HG03159 (cell line): ENCODE data around the gene KAT7.
"Not testable (repeated sequence)": the region's sequence is repeated elsewhere in the genome, so short reads cannot be mapped to it uniquely, and the experiment has no call there.

Experiments used
- ATAC-seq: cut with Tn5 transposase; IDR thresholded peaks from one replicate; pipeline ENCODE4 v1.9.1; 2021; ENCODE audit warnings: mild to moderate bottlenecking, moderate library complexity; ENCODE audit not compliant: unreplicated experiment

Gene KAT7

DNA sequence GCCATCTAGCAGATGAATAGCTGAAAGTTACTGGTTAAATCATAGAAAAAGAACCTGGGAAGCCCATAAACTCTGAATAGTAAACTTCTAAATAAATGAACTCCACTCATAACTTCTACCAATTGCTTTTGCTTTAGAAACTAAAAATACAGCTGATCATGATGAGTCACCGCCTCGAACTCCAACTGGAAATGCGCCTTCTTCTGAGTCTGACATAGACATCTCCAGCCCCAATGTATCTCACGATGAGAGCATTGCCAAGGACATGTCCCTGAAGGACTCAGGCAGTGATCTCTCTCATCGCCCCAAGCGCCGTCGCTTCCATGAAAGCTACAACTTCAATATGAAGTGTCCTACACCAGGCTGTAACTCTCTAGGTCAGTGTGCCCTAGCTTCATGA, 9.7 kb downstream of the KAT7 start:
- no peak for ATAC-seq

DNA sequence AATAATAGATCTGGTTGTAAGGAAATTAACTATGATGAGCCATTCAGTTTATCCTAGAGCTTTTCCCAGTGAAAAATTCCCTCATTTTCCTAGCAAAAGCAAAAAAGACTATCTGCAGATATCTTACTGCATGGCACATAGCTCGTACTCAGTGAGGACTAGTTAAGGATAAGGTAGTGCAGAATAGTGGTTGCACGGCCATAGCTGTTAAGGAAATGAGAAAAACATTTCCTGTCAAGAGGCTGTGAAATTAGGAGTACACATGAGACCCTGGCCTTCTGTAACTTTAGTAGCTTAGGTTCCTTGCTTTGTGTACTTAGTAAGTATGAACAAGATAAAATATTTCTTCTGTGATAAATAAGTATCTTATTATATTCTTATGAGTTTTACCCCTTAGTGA, 10.3 kb downstream of the KAT7 start:
- no peak for ATAC-seq

DNA sequence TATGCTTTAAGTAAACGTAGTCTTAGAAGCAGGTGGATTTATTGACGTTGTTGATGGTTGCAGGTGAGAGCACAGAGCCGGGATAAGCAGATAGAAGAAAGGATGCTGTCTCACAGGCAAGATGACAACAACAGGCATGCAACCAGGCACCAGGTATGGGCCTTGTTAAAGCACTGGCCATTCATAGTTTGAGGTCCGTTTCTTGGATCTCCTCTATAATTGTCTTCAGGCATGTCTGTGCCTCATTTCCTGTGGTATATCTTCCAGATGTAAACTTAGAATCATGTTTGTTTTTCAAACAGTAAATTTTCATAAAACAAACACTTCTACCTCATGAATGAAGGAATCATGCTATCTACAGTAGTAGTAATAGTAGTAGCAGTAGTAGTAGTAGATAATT, 20.6 kb downstream of the KAT7 start:
- ATAC-seq = no peak

DNA sequence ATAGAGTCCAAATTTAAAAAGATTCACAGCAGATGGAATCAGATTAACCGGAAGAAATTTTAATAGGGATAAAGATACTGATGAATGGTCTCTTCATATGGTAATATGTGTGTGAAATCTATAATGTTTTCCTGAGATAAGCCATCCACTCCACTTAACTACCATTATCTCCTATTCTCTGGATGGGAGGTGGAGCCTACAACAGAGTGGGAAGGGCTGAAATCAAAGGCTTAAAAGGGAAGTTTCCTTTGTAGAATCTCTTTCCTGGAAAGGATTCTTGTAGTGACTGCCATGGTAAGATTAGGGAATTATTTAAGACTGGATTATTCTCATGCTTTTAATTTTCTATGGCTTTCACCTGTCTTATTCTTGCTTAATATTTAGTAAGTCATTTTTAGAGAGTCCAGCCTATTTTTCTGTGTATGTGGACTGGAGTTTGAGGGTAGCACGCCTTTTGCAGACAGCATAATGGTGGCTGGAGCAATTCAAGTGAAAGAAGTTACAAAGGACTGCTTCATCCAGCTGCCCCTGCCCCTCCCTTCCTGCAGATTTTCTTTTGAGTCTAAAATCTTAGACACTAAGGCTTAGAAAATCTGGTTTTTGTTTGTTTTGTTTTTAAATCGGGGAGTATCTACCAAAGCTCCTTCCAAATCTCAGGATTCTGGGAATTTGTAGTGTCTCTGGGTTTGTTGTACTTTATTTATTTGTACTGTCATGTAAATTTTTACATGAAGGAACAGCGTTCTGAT, 26.5 kb downstream of the KAT7 start:
- ATAC-seq = no peak

- no peak for ATAC-seq
Observed at GRCh38 chr17:49815761-49816281, 27.3 kb downstream of the KAT7 start.

- no peak for ATAC-seq
Observed at GRCh38 chr17:49817993-49818392, 29.5 kb downstream of the KAT7 start.

DNA sequence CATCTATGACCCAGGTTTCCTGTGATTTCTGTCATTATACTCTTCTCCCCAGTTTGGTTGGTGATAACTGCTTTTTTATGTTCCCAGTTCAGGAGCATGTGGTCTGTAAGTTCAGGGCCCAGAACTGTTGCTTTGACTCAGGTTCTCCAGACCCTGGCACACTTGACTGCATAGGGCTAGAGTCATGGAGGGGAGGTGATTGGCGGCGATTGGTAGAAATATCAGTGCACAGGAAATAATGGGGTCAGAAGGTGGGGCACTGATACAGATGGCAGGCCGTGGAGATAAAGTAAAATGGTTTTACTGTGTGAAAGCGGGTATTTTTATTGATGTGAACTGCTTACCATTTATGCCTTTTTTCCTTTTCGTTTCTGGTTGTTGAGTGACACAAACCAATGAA, 30.7 kb downstream of the KAT7 start:
- no peak for ATAC-seq

DNA sequence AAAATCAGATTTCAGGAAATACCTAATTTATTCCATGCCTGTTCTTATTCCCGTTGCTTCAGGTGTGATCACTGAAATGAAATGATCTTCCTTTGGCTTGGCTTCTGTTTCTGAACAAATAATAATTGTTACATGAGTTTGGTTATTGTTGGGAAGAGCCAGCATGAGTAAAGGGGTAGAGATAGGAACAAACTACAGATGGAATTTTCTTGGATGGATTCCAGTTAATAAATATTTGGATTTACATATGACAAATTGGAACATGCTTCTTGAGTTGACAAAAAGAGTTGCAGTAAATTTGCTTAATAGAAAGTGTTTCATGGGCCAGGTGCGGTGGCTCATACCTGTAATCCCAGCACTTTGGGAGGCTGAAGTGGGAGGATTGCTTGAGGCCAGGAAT, 31.2 kb downstream of the KAT7 start:
- ATAC-seq = no peak

DNA sequence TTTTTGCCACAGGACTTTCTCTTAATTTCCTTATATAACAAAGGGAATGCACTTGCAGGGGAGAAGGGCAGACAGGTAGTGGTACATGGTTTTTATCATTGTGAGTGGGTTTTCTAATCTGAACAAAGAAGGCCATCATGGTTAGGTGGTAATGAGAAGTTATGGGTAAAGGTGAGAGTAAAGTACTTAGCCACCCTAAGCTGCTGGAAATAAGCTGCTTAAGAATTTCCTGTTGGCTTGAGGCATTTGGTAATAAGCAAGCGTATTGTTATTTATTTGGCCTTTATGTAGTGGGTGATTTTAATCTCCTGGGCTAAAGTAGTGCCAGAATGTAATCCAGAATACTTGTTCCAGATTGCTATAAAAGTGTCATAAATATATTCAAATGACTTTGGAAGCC, 32.3 kb downstream of the KAT7 start:
- ATAC-seq = no peak

DNA sequence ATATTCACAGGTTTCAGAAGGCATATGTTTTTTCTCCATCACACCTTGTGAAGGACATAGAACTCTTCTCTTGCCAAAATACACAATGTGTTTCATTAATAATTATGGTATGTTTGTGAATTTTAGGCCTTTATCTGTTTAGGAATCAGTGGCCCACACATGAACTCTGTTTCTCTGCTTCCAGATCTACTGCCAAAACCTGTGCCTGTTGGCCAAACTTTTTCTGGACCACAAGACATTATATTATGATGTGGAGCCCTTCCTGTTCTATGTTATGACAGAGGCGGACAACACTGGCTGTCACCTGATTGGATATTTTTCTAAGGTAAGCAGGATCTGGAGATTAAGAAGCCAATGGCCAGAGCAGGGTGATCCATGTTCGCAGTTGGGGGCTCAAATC, 33.0 kb downstream of the KAT7 start:
- ATAC-seq = no peak

DNA sequence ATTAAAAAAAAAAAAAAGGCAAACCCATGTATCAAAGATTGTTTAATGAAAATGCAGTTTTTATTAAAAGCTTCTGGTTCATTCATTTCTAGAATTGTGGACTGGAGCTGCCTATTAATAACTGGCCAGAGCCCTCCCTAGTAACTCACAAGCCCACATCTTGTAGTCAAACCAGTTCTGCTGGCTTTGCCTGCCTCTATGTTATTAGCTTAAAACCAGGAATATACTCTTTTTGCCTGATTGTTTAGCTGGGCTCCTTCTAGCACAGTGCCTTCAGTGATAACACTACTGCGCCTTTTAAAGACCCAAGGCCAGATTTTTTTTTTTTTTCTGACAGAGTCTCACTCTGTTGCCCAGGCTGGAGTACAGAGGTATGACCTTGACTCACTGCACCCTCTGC, 33.4 kb downstream of the KAT7 start:
- no peak for ATAC-seq

DNA sequence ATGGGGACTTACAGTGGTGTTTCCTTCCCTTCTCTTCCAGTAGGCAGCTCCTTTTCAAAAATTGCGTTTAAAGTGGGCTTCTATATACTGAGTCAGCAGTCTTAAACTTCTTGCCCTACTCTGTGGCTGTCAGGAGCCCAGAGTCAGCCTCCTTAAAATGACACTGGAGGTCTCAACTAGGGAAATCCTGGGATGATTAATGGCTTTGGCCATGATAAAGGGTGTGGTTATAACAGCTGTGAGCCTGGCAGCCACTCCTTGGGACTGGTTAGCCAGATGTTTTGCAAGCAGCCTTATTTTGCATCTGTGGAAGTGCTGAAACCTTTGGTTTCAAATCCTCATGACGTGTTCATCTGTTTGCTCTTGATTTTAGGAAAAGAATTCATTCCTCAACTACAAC, 34.3 kb downstream of the KAT7 start:
- no peak for ATAC-seq

- no peak for ATAC-seq
Observed at GRCh38 chr17:49823614-49824013, 35.1 kb downstream of the KAT7 start.

GRCh38 chr17:49825645-49826044, 37.2 kb downstream of the KAT7 start:
- ATAC-seq = no peak

- not testable (repeated sequence) for ATAC-seq
Observed at GRCh38 chr17:49828325-49828724, 39.8 kb downstream of the KAT7 start.

GRCh38 chr17:49829026-49829425, 40.5 kb downstream of the KAT7 start:
- no peak for ATAC-seq

GRCh38 chr17:49830605-49831004, 42.1 kb downstream of the KAT7 start:
- ATAC-seq = no peak

- no peak for ATAC-seq
Observed at GRCh38 chr17:49832840-49833599, 44.5 kb downstream of the KAT7 start.

- ATAC-seq = no peak
Observed at GRCh38 chr17:49834118-49834743, 45.8 kb downstream of the KAT7 start.

GRCh38 chr17:49835472-49835871, 47.0 kb downstream of the KAT7 start:
- no peak for ATAC-seq

DNA sequence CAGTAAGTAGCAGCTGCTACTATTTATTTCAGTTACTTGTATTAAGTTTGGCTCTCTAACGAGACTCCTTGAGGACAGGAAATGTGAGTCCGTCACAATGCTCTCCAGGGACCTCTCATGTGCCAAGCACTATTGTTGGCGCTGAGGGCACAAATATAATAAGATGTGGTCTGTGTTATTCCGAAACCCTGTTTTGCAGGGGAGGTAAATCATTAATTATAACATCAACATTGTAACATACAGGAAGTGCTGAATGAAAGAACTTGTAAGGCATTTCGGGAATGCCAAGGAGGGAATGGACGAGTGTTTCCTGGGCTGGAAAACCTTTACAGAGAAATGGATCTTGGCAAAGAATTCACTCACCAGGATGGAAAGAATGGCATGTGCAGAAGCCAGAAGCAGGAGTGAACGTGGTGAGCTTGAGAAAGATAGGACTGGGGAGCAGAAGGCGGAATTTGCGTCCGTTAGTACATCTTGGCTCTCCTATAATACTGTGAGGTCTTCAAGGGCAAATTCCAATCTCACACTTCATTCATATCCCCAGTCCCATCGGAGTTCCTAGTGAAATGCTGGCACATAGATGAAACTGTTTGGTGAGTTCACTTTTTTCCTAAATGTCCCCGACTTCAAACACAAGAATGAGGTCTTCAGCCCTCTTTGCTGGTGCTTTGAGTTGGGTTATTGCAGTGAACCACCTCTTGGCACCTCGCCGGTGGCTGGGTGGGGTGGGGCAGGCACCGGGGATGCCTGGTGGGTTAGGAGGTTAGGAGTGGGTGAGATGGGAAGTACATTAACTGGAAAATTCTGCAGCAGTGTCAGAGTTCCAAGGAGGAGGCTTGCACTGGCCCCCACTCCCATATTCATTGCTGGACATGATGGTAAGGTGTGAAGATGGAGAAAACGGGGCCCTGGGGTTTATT, 47.9 kb downstream of the KAT7 start:
- no peak for ATAC-seq
